HG02884 (cell line): Measurements from ENCODE around the gene OSTF1.
A peak's percentile ranks its signal among the peaks of the same experiment; 100 is the strongest.

Source experiments
- ATAC-seq: cut with Tn5 transposase; IDR thresholded peaks from one replicate; pipeline ENCODE4 v1.9.1; 2021; ENCODE audit warnings: mild to moderate bottlenecking, moderate library complexity; ENCODE audit not compliant: unreplicated experiment

Gene OSTF1

DNA sequence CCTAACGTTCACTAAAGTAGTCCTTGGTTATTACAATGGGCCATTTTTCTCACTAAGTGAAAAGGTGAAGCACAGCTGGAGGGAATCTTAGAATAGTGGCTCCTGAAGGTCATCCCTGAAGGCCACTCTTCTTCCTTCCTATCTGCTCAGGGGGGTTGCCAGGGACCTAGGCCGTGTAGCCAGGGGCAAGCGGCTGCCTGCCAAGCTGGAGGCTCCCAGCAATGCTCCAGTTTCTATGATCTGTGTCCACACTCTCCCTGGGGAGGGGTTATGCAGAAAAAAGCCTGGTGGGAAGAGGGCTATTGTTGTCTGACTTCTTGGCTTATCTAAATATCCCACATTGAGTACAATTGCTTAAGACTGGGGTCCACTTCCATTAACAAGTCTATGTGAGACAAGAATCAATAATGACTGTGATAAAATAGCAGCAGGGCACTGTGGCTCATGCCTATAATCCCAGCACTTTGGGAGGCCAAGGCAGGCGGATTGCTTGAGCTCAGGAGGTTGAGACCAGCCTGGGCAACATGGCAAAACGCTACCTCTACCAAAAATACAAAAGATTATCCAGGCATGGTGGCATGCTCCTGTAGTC lies 4.1 kb upstream of the OSTF1 start:
- no peak for ATAC-seq

DNA sequence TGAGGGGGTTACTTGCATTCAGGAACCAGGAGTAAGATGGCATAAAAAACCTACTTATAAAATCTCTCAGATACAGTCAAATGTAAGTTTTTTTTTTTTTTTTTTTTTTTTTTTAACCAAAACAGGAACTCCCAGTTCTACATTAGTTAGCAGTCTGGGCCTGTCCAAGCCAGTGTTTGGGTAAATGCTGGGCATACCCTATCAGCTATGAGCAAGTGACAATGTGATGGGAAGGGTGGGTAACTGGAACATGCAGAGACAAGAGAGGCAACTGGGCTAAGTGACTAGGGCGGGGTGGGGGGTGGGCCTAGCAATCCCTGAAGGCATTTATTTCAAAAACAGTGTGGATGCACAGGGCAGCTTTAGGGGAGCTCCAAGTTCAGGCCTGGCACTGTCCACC lies 2.7 kb upstream of the OSTF1 start:
- ATAC-seq, result no peak

DNA sequence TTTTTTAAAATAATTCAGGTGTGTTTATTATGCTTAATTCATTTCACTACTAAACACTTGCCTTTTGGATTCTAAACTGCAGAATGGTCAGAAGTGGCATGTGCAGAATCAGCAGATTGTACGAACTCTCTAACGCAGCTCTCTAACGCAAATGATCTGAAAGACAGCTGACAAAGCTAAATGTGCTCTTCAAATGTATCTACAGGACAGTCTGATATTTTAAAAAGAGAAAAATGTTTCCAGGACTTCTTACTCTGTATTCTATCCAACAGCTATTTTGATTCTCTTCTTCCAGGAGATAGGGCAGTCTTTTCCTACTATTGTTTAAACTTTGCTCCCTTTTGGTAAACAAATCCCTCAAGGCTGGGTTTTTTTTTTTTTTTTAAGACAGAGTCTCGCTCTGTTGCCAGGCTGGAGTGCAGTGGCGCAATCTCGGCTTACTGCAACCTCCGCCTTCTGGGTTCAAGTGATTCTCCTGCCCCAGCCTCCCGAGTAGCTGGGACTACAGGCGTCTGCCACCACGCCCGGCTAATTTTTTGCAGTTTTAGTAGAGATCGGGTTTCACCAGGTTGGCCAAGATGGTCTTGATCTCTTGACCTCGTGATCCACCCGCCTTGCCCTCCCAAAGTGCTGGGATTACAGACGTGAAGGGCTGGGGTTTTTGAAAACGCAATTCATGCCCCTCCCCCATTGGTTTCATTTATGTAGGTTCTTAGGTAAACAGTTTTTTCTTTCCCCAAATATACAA lies 1.6 kb upstream of the OSTF1 start:
- no peak for ATAC-seq

DNA sequence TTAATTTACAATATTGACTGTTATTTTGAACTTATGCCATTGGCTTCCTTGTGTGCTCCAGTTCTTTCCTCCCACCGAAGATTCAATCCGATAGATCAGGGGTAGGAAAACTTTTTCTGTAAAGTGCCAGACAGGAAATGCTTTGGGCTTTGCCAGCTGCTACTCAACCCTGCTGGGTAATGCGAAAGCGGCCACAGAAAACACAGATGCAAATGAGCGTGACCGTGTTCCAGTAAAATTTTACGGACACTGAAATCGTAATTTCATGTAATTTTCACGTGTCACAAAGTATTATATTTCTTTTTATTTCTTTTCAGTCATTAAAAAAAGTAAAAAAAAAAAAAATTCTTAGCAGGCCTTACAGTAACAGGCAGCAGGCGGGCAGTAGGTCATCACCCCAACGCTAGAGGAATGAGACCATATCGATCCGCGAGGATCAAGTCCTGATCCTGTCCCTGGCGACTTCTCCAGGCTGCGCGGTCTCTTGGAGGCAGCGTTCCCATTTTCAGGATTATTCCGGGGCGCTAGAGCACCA lies 958 bp upstream of the OSTF1 start:
- ATAC-seq, result peak; percentile 19

- peak; percentile 28 for ATAC-seq
These were observed 495 bp downstream of the OSTF1 start for GRCh38 chr9:75088646-75089372.

- no peak for ATAC-seq
These were observed 1.1 kb downstream of the OSTF1 start for GRCh38 chr9:75089373-75089766.

DNA sequence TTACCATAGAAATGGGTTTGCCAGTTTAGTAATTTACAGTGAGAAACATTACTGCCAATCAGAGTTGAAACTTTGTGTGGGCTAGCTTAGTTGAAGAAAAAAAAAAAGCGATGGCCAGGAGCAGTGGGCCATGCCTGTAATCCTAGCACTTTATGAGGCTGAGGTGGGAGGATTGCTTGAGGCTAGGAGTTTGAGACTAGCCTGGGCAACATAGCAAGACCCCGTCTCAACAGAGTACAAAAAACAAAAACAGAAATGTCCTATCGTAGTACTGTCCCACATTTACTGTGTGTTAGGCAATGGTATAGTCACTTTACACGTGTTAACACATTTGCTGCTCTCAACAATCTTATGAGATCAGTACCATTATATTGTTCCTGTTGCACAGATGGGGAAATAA lies 2.3 kb downstream of the OSTF1 start:
- no peak for ATAC-seq

GRCh38 chr9:75092766-75093165 lies 4.5 kb downstream of the OSTF1 start:
- no peak for ATAC-seq

DNA sequence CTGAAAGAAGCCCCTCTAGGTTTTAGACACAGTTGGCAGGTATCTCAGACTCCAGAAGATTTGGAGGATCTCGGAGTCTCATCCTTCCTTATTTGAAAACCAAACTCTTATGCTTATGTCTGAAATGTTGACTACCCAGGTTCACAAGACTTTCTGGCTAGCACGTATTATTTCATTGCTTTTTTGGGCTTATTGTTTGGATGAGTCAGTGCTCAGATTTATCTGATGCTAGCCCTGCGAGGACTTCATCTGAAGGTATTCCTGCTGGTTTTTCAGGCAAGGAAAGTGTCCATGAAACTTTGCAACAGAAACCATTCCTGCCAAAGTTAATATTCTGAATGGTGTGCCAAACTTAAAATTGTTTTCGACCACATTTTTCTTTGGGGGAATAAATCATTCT lies 8.5 kb downstream of the OSTF1 start:
- no peak for ATAC-seq

GRCh38 chr9:75101004-75101588 lies 12.8 kb downstream of the OSTF1 start:
- ATAC-seq, result no peak

- no peak for ATAC-seq
These were observed 14.0 kb downstream of the OSTF1 start for GRCh38 chr9:75102177-75102790.

GRCh38 chr9:75104607-75105006 lies 16.3 kb downstream of the OSTF1 start:
- ATAC-seq, result no peak

GRCh38 chr9:75105019-75105540 lies 16.8 kb downstream of the OSTF1 start:
- no peak for ATAC-seq

- no peak for ATAC-seq
These were observed 17.5 kb downstream of the OSTF1 start for GRCh38 chr9:75105841-75106240.

DNA sequence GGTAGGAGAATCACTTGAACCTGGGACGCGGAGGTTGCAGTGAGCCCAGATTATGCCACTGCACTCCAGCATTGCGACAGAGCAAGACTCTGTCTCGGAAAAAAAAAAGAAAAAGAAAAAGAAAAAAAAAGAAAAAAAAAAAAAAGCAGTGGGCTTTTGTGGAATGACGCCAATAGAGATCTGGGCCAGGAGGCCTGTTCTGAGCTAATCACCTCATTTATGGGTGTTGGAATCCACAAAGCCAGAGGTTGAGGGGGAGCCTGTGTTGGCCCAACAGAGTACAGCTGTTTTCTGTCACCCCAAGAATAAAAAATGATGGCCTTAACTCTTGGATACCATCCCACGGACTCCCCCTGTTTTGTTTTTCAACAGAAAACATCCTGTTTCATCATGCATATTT lies 18.5 kb downstream of the OSTF1 start:
- ATAC-seq, result no peak

- no peak for ATAC-seq
These were observed 20.3 kb downstream of the OSTF1 start for GRCh38 chr9:75108571-75108970.

- no peak for ATAC-seq
These were observed 21.0 kb downstream of the OSTF1 start for GRCh38 chr9:75109210-75109839.

GRCh38 chr9:75111019-75111622 lies 22.8 kb downstream of the OSTF1 start:
- no peak for ATAC-seq

- ATAC-seq, result no peak
These were observed 24.5 kb downstream of the OSTF1 start for GRCh38 chr9:75112789-75113188.

DNA sequence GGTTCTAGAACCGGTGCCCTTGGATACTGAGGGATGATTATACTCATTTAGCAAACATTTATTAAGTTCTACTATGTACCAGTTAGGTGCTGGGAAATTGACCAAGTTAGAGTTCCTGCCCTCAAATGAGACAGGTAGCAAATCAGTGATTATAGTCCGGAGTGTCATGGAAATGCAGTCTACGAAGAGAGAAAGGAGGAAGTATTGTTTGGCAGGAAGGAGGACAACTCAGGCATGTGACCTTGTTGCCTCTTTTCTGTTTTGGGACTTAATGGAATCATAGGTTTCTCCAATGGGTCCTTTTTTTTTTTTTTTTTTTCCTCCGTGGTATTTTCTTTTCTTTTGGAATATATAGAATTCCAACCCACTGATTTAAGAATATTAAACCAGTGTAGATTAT lies 28.0 kb downstream of the OSTF1 start:
- ATAC-seq, result no peak
